Measurements from ENCODE around the gene PROZ.
"Not testable (repeated sequence)": the region's sequence is repeated elsewhere in the genome, so short reads cannot be mapped to it uniquely, and the experiment has no call there.

Gene PROZ

DNA sequence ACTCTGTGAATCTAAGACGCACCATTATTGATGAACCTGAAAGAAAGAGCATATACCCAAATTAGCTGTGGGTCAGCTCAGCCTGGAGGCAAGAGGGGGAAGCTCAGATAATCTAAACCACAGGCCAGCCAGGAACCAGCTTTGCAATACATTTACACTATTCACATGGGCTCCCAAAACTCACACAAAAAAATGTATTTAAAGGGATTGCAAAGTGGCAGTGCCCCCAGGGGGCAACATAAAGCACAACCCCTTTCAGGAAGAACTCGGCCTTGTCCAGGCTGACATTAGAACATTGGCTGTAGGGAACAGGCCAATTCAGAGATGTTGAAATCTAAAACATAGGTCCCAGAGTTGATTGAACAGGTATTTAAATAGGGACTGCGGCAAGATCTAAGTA is 3.2 kb upstream of the PROZ start:
- no peak for DNase-seq (ENCODE audit: low read depth in 2 of 2, low spot score in 1 of 2)

DNA sequence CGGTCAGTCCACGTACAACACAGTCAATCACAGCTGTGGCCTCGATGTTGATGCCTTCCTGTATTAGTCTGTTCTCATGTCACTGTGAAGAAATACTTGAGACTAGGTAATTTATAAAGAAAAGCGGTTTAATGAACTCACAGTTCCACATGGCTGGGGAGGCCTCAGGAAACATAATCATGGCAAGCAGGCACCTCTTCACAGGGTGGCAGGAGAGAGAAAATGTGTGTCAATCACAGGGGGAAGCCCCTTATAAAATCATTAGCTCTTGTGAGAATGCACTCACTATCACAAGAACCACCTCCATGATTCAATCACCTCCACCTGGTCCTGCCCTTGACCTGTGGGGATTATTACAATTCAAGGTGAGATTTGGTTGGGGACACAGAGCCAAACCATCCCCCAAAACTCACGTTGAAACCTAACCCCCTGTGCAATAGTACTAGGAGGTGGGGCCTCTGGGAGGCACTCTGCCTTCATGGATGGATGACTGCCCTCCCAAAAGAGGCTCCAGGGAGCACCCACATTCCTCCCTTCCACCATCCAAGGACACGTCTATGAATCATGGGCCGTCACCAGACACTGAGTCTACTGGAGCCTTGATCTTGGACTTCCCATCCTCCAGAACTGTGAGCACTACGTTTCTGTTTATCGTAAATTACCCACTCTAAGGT is 2.3 kb upstream of the PROZ start:
- no peak for DNase-seq (ENCODE audit: low read depth in 2 of 2, low spot score in 1 of 2)

DNA sequence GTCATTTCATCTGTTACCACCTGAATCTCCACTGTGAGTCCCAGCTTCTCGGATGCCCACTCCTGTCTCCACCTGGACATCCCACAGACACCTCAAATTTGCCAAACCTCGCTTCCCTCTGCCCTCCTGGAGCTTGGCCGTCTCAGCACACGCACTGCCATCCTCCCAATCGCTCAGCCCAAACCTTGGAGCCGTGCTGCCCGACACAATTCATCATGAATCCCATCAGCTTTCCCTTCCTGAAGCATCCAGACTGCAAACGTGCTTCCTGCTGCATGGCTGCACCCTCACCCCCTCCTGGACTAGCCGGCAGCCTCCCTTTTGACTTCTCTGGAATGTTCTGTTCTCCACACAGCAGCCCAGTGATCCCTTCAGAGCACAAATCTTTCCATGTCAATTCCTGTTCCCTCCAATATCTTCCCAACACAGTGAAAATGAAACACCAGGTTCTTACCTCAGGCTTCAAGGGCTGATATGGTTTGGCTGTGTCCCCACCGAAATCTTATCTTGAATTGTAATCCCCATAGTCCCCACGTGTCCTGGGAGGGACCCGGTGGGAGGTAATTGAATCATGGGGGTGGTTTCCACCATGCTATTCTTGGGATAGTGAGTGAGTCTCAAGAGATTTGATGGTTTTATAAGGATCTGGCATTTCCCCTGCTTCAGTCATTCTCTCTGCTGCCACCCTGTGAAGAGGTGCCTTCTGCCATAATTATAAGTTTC is 1.1 kb upstream of the PROZ start:
- DNase-seq (ENCODE audit: low read depth in 2 of 2, low spot score in 1 of 2) = no peak

DNA sequence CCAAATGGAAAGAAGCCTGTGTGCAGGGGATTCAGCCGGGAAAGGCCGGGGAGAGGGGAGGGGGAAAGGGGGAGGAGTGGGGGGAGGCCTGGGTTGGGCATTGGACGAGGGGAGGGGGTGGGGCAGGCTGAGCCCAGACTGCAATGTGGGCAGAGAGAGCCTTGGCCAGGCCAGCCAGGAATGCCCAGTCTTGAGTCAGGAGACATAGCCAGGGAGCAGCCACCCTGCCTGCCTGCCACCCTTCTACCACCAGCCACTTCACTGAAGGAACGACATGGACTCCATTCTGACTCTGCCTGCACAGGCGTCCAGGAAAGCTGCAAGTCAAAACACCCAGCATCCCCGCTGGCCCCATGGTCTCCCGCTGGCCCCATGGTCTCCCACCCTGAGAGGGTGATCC is 498 bp downstream of the PROZ start:
- DNase-seq (ENCODE audit: low read depth in 2 of 2, low spot score in 1 of 2) = no peak

DNA sequence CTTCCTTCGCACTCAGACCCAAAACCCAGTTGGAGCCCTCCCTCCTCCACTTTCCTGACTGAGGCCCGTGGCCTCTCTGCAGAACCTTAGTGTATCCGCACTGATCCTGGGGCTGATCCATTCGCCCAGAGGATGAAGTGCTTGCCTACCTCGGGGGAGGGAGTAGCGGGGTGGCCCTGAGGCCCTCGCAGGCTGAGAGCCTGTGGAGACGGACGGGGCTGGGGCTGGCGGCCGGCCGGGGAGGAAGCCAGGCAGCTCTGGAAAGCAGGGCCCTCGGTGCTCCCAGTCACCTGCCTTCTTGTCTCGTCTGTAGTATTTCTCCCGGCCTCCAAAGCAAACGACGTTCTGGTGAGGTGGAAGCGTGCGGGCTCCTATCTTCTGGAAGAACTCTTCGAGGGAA is 1.3 kb downstream of the PROZ start:
- DNase-seq (ENCODE audit: low read depth in 2 of 2, low spot score in 1 of 2) = no peak

DNA sequence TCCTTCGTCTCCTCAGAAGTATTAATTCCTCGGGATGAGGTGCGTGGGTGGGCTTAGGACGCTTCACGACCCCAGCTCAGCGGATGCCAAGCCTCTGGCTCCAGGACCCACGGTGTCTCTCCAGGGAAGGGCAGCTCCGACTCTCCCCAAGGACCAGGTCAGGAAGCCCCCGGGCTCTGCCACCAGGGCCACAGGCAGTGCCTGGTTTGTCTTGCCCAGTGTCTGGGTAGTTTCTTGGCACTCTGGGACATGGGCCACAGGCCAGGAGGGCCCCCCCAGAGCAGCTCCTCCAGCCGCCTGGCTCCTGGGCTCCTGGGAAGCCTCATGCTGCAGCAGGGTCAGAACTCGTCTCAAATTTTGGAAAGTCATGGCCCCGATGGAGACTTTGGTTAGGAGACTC is 2.5 kb downstream of the PROZ start:
- DNase-seq (ENCODE audit: low read depth in 2 of 2, low spot score in 1 of 2) = no peak

DNA sequence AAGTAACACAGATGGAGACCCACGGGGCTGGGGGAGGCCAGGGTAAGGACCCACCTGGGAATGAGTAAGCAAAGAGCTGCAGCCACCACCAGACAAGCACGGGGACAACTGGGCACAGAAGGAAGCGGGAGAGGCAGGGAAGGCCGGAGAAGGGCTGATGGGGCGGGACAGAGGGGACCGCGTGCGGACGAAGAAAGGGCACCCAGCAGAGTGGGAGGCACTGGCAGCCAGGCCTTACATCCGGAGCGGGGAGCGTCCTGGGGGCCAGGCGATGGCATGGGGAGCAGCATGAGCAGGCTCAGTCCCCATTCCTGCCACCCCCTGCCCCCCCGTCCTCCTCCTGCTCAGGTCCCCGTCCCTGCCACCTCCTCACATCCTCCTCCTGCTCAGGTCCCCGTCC is 3.0 kb downstream of the PROZ start:
- DNase-seq (ENCODE audit: low read depth in 2 of 2, low spot score in 1 of 2) = no peak

DNA sequence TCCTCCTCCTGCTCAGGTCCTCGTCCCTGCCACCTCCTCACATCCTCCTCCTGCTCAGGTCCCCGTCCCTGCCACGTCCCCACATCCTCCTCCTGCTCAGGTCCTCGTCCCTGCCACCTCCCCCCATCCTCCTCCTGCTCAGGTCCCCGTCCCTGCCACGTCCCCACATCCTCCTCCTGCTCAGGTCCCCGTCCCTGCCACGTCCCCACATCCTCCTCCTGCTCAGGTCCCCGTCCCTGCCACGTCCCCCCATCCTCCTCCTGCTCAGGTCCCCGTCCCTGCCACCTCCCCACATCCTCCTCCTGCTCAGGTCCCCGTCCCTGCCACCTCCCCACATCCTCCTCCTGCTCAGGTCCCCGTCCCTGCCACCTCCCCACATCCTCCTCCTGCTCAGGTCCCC is 3.5 kb downstream of the PROZ start:
- not testable (repeated sequence) for DNase-seq (ENCODE audit: low read depth in 2 of 2, low spot score in 1 of 2)

DNA sequence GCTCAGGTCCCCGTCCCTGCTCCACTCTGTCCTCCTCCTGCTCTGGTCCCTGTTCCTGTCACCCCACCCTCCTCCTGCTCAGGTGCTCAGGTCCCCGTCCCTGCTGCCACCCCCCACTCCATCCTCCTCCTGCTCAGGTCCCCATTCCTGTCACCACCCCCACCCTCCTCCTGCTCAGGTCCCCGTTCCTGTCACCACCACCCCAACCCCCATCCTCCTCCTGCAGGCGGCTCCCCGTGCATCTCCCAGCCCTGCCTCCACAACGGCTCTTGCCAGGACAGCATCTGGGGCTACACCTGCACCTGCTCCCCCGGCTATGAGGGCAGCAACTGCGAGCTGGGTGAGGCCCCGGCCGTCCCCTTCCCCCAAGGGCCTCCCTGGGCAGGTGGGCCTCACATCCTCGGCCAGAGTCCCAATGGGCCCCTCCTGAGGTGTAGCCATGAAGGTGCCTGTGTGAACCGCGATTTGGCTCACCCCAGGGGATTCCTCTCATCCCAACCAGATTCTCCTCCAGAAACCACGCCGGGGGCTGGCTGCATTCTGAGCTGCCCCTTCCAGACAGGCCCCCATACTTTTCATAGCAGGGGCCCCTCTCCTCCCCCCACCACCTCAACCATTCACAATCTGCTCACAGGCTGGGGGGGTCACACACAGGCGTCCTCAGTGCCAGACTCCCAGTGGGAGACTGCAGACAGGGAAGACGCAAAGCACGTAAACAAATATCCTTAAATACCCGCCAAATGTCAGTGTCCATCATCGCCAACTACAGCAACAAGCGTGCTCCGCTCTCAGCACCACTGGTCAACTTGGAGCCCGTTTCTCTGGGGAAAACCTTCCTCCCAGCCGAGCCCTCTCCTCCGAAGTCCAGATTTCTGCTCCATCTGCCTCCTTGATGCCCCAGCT is 4.6 kb downstream of the PROZ start:
- no peak for DNase-seq (ENCODE audit: low read depth in 2 of 2, low spot score in 1 of 2)

DNA sequence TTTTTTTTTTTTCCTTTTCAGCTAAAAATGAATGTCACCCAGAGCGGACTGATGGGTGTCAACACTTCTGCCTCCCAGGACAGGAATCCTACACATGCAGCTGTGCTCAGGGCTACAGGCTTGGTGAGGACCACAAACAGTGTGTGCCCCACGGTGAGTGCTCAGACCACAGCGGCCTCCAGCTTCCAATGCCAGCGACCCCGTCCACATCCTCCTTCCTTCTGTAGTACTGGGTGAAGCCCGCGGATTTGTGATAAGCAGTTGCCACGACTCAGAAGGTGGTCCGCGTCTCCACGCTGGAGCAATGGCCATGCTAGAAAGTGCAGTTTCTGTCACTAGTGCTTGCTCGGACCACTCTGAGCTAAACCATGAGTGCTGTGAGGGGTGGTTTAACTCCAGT is 6.0 kb downstream of the PROZ start:
- DNase-seq (ENCODE audit: low read depth in 2 of 2, low spot score in 1 of 2) = no peak

DNA sequence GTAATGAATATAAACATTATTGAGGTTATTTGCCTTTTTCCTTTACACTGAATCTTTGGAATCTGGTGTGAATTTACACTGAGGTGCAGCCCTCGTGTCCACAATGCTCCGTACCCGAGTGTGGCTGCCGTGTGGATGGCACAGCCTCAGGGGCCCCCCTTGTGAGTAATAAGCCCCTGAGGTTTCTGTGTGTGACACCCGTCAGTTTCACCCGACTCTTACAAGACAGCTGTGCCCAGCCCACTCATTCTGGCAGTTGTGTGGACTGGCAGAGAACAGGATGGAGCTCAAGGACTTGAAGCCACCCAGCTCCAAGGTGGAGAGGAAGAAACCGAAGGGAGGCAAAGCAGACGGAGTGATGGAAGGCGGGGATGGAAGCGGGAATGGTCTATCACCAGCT is 7.8 kb downstream of the PROZ start:
- DNase-seq (ENCODE audit: low read depth in 2 of 2, low spot score in 1 of 2) = no peak

DNA sequence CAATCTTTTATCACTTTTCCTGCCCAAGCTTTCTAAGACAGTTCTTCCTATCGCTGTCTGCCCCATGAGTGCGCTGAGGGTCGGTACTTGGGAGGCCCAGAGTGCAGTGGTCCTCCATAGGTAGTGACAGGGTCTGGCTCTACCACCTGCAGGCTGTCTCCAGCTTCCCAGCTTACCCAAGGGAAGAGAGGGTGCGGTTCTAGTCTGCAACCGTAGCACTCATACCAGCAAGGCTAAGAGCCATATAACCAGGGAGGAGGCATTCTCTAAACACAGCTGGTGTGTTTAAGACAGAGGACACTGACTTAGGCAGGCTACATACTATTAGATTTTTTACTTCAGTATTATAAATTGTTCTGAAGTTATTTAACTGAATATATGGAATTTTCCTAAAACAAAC is 8.2 kb downstream of the PROZ start:
- no peak for DNase-seq (ENCODE audit: low read depth in 2 of 2, low spot score in 1 of 2)

DNA sequence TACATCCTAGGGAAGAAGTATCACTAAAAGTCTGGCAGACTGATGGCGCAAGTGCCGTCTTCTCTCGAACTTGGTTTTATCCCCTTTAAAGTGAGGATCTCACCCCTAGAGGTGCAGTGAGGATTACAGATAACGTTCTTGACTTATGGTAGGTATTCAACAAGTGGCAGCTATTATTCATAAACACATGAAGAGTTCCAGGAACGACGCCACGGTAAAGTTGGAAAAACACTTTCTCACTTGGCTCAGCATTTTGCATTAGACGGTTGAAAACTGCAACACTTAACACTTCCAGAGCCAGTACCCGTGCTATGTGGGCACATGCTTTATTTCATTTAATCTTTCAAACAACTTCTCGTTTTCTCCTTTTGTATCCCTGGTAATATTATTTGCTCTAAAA is 8.7 kb downstream of the PROZ start:
- no peak for DNase-seq (ENCODE audit: low read depth in 2 of 2, low spot score in 1 of 2)

DNA sequence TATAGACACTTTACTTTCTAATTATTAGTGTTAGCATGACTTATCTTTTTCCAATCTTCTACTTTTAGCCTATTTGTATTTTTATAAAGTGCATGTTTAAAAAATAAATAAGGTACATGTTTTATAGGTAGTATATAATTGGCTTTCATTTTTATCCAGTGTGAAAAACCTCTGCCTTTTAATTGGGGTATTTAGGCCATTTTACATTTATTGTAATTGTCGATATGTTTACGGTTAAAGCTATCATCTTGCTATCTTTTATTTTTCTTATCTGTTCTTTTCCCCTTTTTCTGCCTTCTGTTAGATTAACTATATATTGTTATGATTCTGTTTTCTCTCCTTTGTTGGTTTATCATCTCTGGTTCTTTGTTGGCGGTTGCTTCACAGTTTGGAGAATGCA is 9.1 kb downstream of the PROZ start:
- DNase-seq (ENCODE audit: low read depth in 2 of 2, low spot score in 1 of 2) = no peak

DNA sequence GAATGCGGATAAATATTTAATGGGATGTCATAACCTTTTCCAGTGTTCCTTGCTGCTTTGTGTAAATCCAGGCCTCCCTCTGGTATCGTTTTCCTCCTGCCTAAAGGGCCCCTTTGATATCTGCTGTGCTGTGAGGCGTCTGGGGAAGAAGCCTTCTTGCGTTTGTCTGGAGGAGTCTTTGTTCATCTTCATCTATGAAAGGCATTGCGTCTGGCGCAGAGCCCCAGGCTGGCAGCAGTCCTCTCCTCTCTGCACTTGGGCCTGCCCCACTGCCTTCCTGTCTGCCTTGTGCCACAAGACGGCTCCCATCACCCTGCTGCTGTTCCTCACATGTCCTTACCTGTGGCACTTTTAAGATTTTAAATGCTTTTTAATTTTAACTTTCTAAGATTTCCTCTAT is 9.8 kb downstream of the PROZ start:
- no peak for DNase-seq (ENCODE audit: low read depth in 2 of 2, low spot score in 1 of 2)

DNA sequence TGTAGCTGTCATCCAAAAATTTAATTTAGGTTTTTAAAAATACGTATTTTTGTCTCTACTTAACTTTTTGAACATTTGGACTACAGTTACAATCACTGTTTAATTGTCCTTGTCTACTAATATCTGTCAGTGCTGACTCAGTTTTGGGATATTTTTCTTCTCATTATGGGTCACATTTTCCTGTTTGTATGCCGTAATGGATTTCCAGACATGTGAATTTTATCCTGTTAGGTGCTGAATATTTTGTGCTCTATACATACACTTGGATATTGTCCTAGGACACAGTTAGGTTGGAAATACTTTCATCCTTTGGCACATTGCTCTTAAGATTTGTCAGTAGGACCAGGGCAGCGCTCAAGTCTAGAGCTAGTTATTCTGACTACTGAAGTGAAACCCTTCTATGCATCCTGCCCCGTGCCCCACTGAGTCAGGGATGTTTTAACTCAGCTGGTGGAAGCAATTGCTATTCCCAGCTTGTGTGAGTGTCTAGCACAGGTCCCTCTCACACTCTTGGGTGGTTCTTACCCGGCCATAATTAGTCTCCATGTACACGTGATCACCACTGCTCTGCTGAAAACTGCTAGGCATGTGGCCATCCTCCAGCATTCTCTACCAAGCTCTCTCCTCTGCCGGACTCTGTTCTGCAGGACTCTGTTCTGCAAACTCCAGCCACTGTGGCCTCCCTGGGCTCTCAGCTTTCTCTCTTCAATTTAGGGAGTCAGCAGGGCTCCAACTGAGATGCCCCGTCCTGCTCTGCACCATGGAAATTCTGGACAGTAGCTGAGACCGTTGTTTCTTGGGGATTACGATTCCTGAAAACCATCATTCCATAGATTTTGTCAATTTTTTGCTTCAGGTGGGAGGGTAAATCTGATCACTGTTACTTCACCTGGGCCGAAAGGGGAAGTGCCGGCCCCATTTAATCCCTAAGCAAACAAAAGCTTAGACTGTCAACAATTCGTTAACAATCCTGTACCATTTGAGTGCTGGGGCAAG is 11.1 kb downstream of the PROZ start:
- DNase-seq (ENCODE audit: low read depth in 2 of 2, low spot score in 1 of 2) = no peak

DNA sequence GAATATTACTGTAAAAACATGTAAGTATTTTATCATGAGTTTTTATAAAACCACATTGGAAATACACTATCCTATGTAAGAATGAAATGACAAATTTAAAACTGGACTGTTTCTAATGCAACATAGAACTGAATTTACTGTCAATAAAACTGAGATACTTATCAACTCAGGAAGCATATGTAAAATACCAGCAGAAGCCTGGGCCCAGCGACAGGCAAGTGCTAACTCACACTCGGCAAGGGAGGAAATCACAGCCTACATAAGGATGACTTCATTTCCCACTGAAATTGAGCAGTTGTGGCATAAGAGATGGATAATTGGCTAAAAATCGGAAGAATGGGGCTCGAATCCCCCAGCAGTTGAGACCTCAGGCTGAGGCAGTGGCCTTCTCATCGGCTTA is 12.1 kb downstream of the PROZ start:
- DNase-seq (ENCODE audit: low read depth in 2 of 2, low spot score in 1 of 2) = no peak

DNA sequence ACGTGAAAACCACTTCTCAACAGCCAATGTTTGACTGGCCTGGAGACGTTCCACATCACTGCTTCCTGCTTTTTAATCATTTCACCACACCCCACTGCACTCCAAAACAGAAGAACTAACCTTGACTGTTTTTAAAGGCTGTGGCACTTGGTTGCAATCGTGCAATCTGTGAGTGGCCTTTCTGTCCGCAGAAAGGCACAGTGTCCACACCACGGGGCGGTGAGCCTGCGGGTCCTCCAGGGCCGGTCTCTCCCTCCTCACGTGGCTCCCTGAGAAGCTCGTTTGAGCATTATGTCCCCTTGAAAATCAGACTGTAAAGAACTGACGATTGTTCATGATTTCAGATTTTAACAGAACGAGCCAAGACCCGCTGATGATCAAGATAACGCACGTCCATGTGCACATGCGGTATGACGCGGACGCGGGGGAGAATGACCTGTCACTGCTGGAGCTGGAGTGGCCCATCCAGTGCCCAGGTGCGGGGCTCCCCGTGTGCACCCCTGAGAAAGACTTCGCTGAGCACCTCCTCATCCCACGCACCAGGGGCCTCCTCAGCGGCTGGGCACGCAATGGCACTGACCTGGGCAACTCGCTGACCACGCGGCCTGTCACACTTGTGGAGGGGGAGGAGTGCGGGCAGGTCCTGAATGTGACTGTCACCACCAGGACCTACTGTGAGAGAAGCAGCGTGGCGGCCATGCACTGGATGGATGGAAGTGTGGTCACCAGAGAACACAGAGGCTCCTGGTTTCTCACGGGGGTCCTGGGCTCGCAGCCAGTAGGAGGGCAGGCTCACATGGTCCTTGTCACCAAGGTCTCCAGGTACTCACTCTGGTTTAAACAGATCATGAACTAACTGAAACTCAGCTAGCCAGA is 13.0 kb downstream of the PROZ start:
- DNase-seq (ENCODE audit: low read depth in 2 of 2, low spot score in 1 of 2) = no peak

DNA sequence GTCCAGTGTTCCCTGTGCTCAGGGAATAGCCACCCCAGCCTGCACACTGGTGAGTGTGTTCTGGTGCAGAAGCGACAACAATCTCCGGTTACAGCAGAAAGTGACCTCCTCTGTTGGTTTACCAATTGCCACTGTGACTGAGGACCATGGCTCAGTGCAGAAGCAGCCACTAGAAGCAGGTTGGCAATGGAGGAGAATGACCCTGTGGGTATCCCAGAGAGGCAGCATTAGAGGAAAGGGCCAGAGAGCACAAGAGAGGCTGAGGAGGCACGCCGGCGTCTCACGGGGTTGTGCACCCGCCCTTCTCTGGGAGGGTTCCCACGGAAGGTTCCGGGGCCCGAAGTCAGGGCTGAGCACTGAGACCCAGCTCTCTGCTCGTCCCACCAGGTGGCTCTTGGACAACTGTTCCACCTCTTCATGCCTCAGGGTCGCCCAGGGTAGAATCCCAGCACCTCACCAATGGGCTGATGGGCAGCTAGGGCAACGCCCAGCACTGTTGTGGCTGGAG is 14.0 kb downstream of the PROZ start:
- no peak for DNase-seq (ENCODE audit: low read depth in 2 of 2, low spot score in 1 of 2)

DNA sequence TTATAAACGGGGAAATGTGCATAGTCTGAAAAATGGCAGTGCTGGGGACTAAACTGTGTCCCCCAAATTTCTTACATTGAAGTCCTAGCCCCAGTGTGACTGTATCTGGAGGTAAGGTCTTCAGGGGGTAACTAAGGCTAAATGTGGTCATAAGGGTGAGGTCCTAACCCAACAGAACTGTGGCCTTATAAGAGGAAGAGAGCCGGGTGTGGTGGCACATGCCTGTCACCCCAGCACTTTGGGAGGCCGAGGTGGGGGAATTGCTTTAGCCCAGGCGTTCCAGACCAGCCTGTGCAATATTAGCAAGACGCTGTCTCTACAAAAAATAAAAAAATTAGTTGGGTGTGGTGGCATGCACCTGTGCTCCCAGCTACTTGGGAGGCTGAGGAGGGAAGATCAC is 17.8 kb downstream of the PROZ start:
- DNase-seq (ENCODE audit: low read depth in 2 of 2, low spot score in 1 of 2) = peak in 1 of 2 donors; percentile 42
